GM10248 (cell line): Measurements from ENCODE around the gene LRCOL1.

Source experiments
- CTCF ChIA-PET: fragments of 300-600 bp; sonication (Branson Sonifier 250); formaldehyde crosslinking; extraction: SDS; loops from one replicate; lab custom pipeline; 2021; ENCODE audit warnings: antibody characterized with exemption; lab: Yijun Ruan, JAX
- POLR2A ChIA-PET: fragments of 350-650 bp; sonication (Branson Sonifier 250); formaldehyde crosslinking; extraction: SDS; loops from one replicate; lab custom pipeline; 2020; ENCODE audit warnings: antibody characterized with exemption; lab: Yijun Ruan, JAX
- DNase-seq: peaks from one replicate; pipeline ENCODE4 v3.0.0; 2012; ENCODE audit errors: extremely low spot score
- CTCF ChIP-seq: IDR thresholded peaks from 2 replicates; pipeline ENCODE4 v1.5.1; 2012; ENCODE audit warnings: mild to moderate bottlenecking, low read depth; ENCODE audit errors: extremely low read depth, missing control alignments, control extremely low read depth

LRCOL1 gene

GRCh38 chr12:132623072-132623869 lies 12.9 kb upstream of the LRCOL1 start:
- no peak for DNase-seq
- no peak for TF ChIP-seq CTCF
- POLR2A ChIA-PET: interaction anchor here (0.6 kb wide), 1 partner anchor 127 kb away, joined by 4 read pairs; no protein-coding TSS in a partner anchor
- CTCF ChIA-PET: interaction anchor here (1.3 to 1.4 kb wide), 2 partner anchors 10 to 12 kb away, joined by 3 to 4 read pairs; no protein-coding TSS in a partner anchor

GRCh38 chr12:132622437-132623071 lies 12.2 kb upstream of the LRCOL1 start:
- DNase-seq: no peak
- POLR2A ChIA-PET: interaction anchor here (0.6 kb wide), 1 partner anchor 128 kb away, joined by 4 read pairs; no protein-coding TSS in a partner anchor
- CTCF ChIA-PET: interaction anchor here (1.3 to 1.9 kb wide), 3 partner anchors 10 to 23 kb away, joined by 3 to 4 read pairs (median 4); no protein-coding TSS in a partner anchor

GRCh38 chr12:132621657-132622435 lies 11.5 kb upstream of the LRCOL1 start:
- ChIA-PET POLR2A (no interaction called here), CTCF (interaction anchor here (1.0 to 1.9 kb wide), 5 partner anchors 11 to 61 kb away, joined by 3 to 4 read pairs (median 3); no protein-coding TSS in a partner anchor)
- DNase-seq: no peak
- TF ChIP-seq CTCF: no peak

More at GRCh38 chr12:132622437-132623071, 12.2 kb upstream of the LRCOL1 start:
- TF ChIP-seq CTCF: no peak

- ChIA-PET CTCF (interaction anchor here (1.0 to 1.9 kb wide), 3 partner anchors 20 to 60 kb away, joined by 3 to 4 read pairs (median 3); no protein-coding TSS in a partner anchor), POLR2A (no interaction called here)
- no peak for DNase-seq
- TF ChIP-seq CTCF: no peak
Observed at GRCh38 chr12:132620899-132621656, 10.7 kb upstream of the LRCOL1 start.

- no peak for TF ChIP-seq CTCF
- POLR2A ChIA-PET: no interaction called here
- CTCF ChIA-PET: interaction anchor here (1.1 kb wide), 1 partner anchor 59 kb away, joined by 3 read pairs; no protein-coding TSS in a partner anchor
- DNase-seq: no peak
Observed at GRCh38 chr12:132620113-132620898, 9.9 kb upstream of the LRCOL1 start.
